Activated CD4-positive, alpha-beta T cell treated with anti-CD3 and anti-CD28 coated beads for 36 hours (primary cell): Measurements from ENCODE around the gene UBP1. TPM values are rescaled to one million over a fixed set of nuclear protein-coding genes. Genes with fewer than 3 reads are reported as not detected.
"Not testable (repeated sequence)": the region's sequence is repeated elsewhere in the genome, so short reads cannot be mapped to it uniquely, and the experiment has no call there.

Source experiments
- ATAC-seq: fragments of 200-7000 bp; cut with Tn5 transposase; one replicate; pipeline ENCODE4 v1.10.0; 2021; ENCODE audit warnings: mild to moderate bottlenecking, moderate library complexity
- CTCF ChIA-PET: fragments of 350-600 bp; sonication (Branson Sonifier 250); formaldehyde crosslinking; loops from one replicate; lab custom pipeline; 2021; ENCODE audit warnings: antibody characterized with exemption; lab: Charles Lee
- POLR2A ChIA-PET: fragments of 350-600 bp; sonication (Branson Sonifier 250); formaldehyde crosslinking; loops from one replicate; lab custom pipeline; 2021; ENCODE audit warnings: antibody characterized with exemption, inconsistent platforms; lab: Charles Lee
- DNase-seq: peaks from one replicate; pipeline ENCODE4 v3.0.0-alpha.2; 2020
- H3K27ac Mint-ChIP-seq: one replicate; pipeline ENCODE4 v1.8.0; 2021; ENCODE audit warnings: mixed read lengths
- H3K27me3 Mint-ChIP-seq: one replicate; pipeline ENCODE4 v1.8.0; 2021; ENCODE audit warnings: mixed read lengths
- H3K36me3 Mint-ChIP-seq: one replicate; pipeline ENCODE4 v1.8.0; 2021; ENCODE audit warnings: low read depth, mixed read lengths
- H3K4me1 Mint-ChIP-seq: one replicate; pipeline ENCODE4 v1.8.0; 2021; ENCODE audit warnings: mixed read lengths
- H3K4me3 Mint-ChIP-seq: one replicate; pipeline ENCODE4 v1.8.0; 2021; ENCODE audit warnings: mild to moderate bottlenecking, moderate library complexity, mixed read lengths
- H3K9me3 Mint-ChIP-seq: one replicate; pipeline ENCODE4 v1.8.0; 2021; ENCODE audit warnings: low read depth, mixed read lengths
- intact Hi-C, 2 experiments: fragments of 100-400 bp; cut with DNase I in 1 of 2; cut with micrococcal nuclease in 1 of 2; formaldehyde crosslinking; loops; one replicate each; pipeline versions ENCODE4 v1.14.2 to v1.15.1; 2022 to 2024; cut with DNase I, micrococcal nuclease
- total RNA-seq, 2 experiments: library from RNA; stranded (reverse); gene quantifications; one replicate each; pipeline ENCODE4 v1.2.3, GENCODE V29; 2021

Gene UBP1
- total RNA-seq = 10 to 100 TPM; 54.8 to 66.0 TPM

- intact Hi-C loops = loop anchor here (1.0 to 10.0 kb wide), 10 partner anchors 278 to 1336 kb away; partner anchors contain the start of genes PDCD6IP (in 2 of the 2), CLASP2 (in 1 of the 2), CNOT10 (in 1 of the 2) and CRTAP (in 1 of the 2)
- Mint-ChIP-seq H3K9me3 (no peaks in the 10 kb centered on the region), H3K27me3 (no peaks in the 10 kb centered on the region), H3K36me3 (peaks cover 10% of the 10 kb centered on the region), H3K4me3 (peak within 1 kb of the TSS; percentile 95), H3K27ac (peak within 1 kb of the TSS; percentile 100), H3K4me1 (peaks cover 35% of the 10 kb centered on the region)
- ChIA-PET CTCF (interaction anchor here (0.7 to 1.9 kb wide), 4 partner anchors 13 to 309 kb away, joined by 3 to 12 read pairs (median 6); no protein-coding TSS in a partner anchor), POLR2A (interaction anchor here (0.5 to 1.1 kb wide), 7 partner anchors 13 to 1069 kb away, joined by 3 to 8 read pairs (median 4); partner anchors contain the start of gene PDCD6IP)
- DNase-seq (peak; percentile 99), ATAC-seq (peak; percentile 88)
Observed at GRCh38 chr3:33440328-33441224, at the start of gene UBP1. Gene UBP1, minus strand, starts transcription at chr3:33440405. Its CDS starts 557 bp downstream, at chr3:33439848.

DNA sequence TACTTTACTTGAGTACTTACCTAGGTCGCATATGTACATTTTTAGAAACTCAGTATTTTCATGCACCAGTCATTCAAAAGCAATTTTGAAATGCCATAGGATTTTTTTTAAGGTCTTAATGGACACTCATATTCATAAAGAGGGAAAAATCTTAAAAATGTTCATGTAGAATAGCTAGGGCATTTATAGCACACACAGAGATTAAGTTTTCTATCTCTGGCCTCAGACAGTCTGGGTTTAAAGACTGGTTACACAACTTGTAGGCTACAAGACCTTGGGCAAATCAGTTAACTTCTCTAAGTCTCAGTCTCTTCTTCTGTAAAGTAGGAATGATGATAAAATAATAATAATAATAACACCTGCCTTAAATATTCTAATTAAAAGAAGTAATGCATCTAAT lies 48.5 kb upstream of the UBP1 start:
- Mint-ChIP-seq H3K9me3 (no peaks in the 10 kb centered on the region), H3K27ac (no peak overlapping the region), H3K27me3 (no peaks in the 10 kb centered on the region), H3K36me3 (peaks cover 4% of the 10 kb centered on the region), H3K4me1 (no peaks in the 10 kb centered on the region), H3K4me3 (no peak overlapping the region)
- no peak for ATAC-seq
- CTCF ChIA-PET = interaction anchor here (0.7 kb wide), 1 partner anchor 8 kb away, joined by 4 read pairs; no protein-coding TSS in a partner anchor
- DNase-seq = no peak
- POLR2A ChIA-PET = no interaction called here
- intact Hi-C loops = no loop called here

DNA sequence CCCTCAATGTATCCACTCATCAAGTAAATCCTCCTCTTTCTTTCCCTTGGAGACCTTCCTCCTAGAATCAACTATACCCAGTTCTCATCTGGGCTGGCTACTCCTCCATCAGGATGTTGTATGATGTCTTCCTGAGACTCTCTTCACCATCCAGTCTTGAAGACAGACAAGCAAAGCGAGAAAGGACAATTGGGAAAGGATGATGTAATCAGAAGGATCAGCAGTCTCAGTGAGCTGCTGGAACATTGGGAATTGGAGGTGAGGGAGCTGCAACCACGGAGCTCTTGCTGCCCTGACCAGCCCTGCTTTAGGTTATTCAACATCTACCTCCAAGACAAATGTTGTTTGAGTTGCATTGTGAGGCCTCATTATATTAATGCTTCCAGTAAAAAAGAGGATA lies 48.0 kb upstream of the UBP1 start:
- DNase-seq = no peak
- POLR2A ChIA-PET = no interaction called here
- no peaks in the 10 kb centered on the region for H3K9me3 Mint-ChIP-seq
- no peak overlapping the region for H3K4me3 Mint-ChIP-seq
- H3K36me3 Mint-ChIP-seq = peaks cover 4% of the 10 kb centered on the region
- intact Hi-C loops = no loop called here
- H3K27me3 Mint-ChIP-seq = no peaks in the 10 kb centered on the region
- H3K27ac Mint-ChIP-seq = no peak overlapping the region
- no peak for ATAC-seq
- no peaks in the 10 kb centered on the region for H3K4me1 Mint-ChIP-seq
- CTCF ChIA-PET = interaction anchor here (0.7 kb wide), 1 partner anchor 8 kb away, joined by 4 read pairs; no protein-coding TSS in a partner anchor

DNA sequence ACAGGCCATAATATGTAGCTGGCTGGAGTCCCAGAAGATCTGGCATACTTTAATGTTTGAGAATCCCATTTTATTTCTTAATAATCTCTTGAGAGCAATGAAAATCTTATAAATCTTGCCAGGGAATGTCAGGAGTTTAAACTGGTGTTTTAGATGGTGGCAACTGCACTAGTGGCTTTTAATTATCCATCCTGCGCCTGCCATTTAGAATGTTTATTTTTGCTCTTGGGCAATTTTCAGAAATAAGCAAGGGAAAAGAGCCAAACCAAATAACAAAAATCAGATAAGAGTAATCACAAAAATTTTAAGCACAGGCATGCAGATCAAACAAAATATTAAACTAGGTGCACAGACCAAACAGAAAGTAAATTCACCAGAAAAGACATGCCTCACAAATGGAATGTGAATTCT lies 41.9 kb upstream of the UBP1 start:
- Mint-ChIP-seq H3K4me3 (no peak overlapping the region), H3K27ac (no peak overlapping the region), H3K27me3 (no peaks in the 10 kb centered on the region), H3K4me1 (no peaks in the 10 kb centered on the region), H3K9me3 (no peaks in the 10 kb centered on the region), H3K36me3 (no peaks in the 10 kb centered on the region)
- intact Hi-C loops = no loop called here
- ATAC-seq (no peak), DNase-seq (no peak)
- ChIA-PET CTCF (interaction anchor here (1.2 kb wide), 1 partner anchor 109 kb away, joined by 3 read pairs; no protein-coding TSS in a partner anchor), POLR2A (no interaction called here)

- Mint-ChIP-seq H3K4me3 (no peak overlapping the region), H3K27me3 (no peaks in the 10 kb centered on the region), H3K4me1 (no peaks in the 10 kb centered on the region), H3K27ac (no peak overlapping the region), H3K36me3 (no peaks in the 10 kb centered on the region), H3K9me3 (no peaks in the 10 kb centered on the region)
- ChIA-PET CTCF (interaction anchor here (0.7 to 0.9 kb wide), 5 partner anchors 9 to 343 kb away, joined by 3 to 4 read pairs (median 3); no protein-coding TSS in a partner anchor), POLR2A (no interaction called here)
- ATAC-seq (no peak), DNase-seq (no peak)
- intact Hi-C loops = no loop called here
Observed at GRCh38 chr3:33474896-33475295, 34.7 kb upstream of the UBP1 start.

DNA sequence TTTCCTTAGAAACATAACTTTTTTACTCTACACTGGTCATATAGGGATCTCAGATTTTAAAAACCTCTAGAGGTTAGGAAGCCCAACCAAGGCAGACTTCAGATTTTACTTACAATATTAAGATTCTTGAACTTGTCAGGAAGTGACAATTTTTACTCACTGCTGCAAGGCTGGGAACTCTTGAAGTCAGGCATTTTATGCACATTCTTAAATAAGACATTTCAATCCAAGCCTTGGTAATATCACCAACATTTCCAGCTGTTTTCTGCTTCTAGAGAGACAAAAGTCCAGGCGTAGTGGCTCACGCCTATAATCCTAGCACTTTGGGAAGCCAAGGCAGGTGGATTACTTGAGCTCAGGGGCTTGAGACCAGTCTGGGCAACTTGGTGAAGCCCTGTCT lies 33.6 kb upstream of the UBP1 start:
- H3K27ac Mint-ChIP-seq = no peak overlapping the region
- ChIA-PET POLR2A (no interaction called here), CTCF (no interaction called here)
- H3K27me3 Mint-ChIP-seq = no peaks in the 10 kb centered on the region
- no peaks in the 10 kb centered on the region for H3K9me3 Mint-ChIP-seq
- intact Hi-C loops = no loop called here
- no peaks in the 10 kb centered on the region for H3K36me3 Mint-ChIP-seq
- DNase-seq (no peak), ATAC-seq (no peak)
- H3K4me1 Mint-ChIP-seq = no peaks in the 10 kb centered on the region
- H3K4me3 Mint-ChIP-seq = no peak overlapping the region

GRCh38 chr3:33467786-33468185 lies 27.6 kb upstream of the UBP1 start:
- Mint-ChIP-seq H3K27me3 (no peaks in the 10 kb centered on the region), H3K36me3 (peaks cover 2% of the 10 kb centered on the region), H3K4me3 (no peak overlapping the region), H3K4me1 (no peaks in the 10 kb centered on the region), H3K9me3 (peaks cover 2% of the 10 kb centered on the region), H3K27ac (no peak overlapping the region)
- ATAC-seq (no peak), DNase-seq (no peak)
- CTCF ChIA-PET = interaction anchor here (0.7 kb wide), 2 partner anchors 288 to 310 kb away, joined by 3 read pairs; no protein-coding TSS in a partner anchor
- intact Hi-C loops = no loop called here
- POLR2A ChIA-PET = no interaction called here

DNA sequence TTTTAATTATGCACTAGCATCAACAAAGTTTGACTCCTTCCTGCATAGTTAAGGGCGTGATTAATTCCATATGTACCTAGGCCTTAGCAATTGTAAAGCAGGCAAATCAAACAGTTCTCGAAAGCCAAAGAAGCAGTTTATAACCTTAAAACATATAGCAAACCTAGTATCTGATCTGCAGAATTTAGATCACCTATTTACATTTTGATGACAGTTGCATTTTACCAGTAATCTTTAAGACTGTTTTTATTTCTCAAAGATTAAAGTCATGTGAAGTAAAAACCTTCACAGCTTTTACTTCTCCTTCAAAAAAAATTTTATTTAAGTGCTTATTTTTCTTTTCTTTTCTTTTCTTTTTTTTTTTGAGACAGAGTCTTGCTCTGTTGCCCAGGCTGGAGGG lies 20.9 kb upstream of the UBP1 start:
- Mint-ChIP-seq H3K27ac (no peak overlapping the region), H3K9me3 (peaks cover 19% of the 10 kb centered on the region), H3K4me1 (no peaks in the 10 kb centered on the region), H3K4me3 (no peak overlapping the region), H3K27me3 (no peaks in the 10 kb centered on the region), H3K36me3 (peaks cover 16% of the 10 kb centered on the region)
- DNase-seq (no peak), ATAC-seq (no peak)
- ChIA-PET POLR2A (interaction anchor here (0.6 kb wide), 1 partner anchor 410 kb away, joined by 3 read pairs; no protein-coding TSS in a partner anchor), CTCF (no interaction called here)
- intact Hi-C loops = no loop called here

- POLR2A ChIA-PET, H3K4me3 Mint-ChIP-seq, H3K27me3 Mint-ChIP-seq, DNase-seq, H3K27ac Mint-ChIP-seq, intact Hi-C loops, ATAC-seq, H3K4me1 Mint-ChIP-seq: not testable (repeated sequence)
- peaks cover 19% of the 10 kb centered on the region for H3K9me3 Mint-ChIP-seq
- CTCF ChIA-PET = interaction anchor here (1.1 kb wide), 1 partner anchor 329 kb away, joined by 3 read pairs; no protein-coding TSS in a partner anchor
- H3K36me3 Mint-ChIP-seq = peaks cover 20% of the 10 kb centered on the region
Observed at GRCh38 chr3:33459577-33459976, 19.4 kb upstream of the UBP1 start.

GRCh38 chr3:33458446-33458845 lies 18.2 kb upstream of the UBP1 start:
- peaks cover 26% of the 10 kb centered on the region for H3K9me3 Mint-ChIP-seq
- H3K27ac Mint-ChIP-seq = no peak overlapping the region
- ChIA-PET POLR2A (no interaction called here), CTCF (interaction anchor here (1.1 kb wide), 1 partner anchor 328 kb away, joined by 3 read pairs; no protein-coding TSS in a partner anchor)
- H3K36me3 Mint-ChIP-seq = peaks cover 28% of the 10 kb centered on the region
- peaks cover 4% of the 10 kb centered on the region for H3K4me1 Mint-ChIP-seq
- H3K27me3 Mint-ChIP-seq = peaks cover 2% of the 10 kb centered on the region
- DNase-seq = no peak
- H3K4me3 Mint-ChIP-seq = no peak overlapping the region
- no peak for ATAC-seq
- intact Hi-C loops = no loop called here

DNA sequence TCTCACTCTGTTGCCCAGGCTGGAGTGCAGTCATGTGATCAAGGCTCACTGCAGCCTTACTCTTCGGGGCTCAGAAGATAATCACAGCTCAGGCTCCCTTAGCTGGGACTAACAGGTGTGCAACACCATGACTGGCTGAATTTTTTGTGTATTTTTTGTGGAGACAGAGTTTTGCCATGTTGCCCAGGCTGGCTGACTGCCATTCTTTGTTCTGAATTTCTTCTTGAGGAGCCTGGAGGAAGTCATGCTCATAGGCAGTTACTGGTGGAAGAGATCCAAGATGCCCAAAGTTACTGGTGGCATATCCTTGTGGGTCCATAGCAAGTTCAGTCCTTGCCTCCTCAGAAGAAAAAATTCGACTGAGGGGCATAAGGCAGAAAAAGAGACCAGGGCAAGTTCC lies 16.6 kb upstream of the UBP1 start:
- Mint-ChIP-seq H3K36me3 (peaks cover 28% of the 10 kb centered on the region), H3K9me3 (peaks cover 24% of the 10 kb centered on the region), H3K4me1 (peaks cover 4% of the 10 kb centered on the region), H3K4me3 (no peak overlapping the region), H3K27me3 (peaks cover 2% of the 10 kb centered on the region), H3K27ac (no peak overlapping the region)
- intact Hi-C loops = no loop called here
- POLR2A ChIA-PET = no interaction called here
- no peak for ATAC-seq
- DNase-seq = no peak
- CTCF ChIA-PET = interaction anchor here (0.7 kb wide), 1 partner anchor 325 kb away, joined by 3 read pairs; no protein-coding TSS in a partner anchor
